NK-92 (cell line): ENCODE measurements around the gene ACE.
"Not testable (repeated sequence)": the region's sequence is repeated elsewhere in the genome, so short reads cannot be mapped to it uniquely, and the experiment has no call there.

Source experiments
- DNase-seq: peaks from one replicate; lab custom pipeline; 2025; ENCODE audit not compliant: unreplicated experiment; lab: John Stamatoyannopoulos, UW

ACE gene

GRCh38 chr17:63443053-63443452, 33.8 kb upstream of the ACE start:
- no peak for DNase-seq

GRCh38 chr17:63444457-63444856, 32.4 kb upstream of the ACE start:
- no peak for DNase-seq

- no peak for DNase-seq
These were observed 31.8 kb upstream of the ACE start for GRCh38 chr17:63445065-63445464.

GRCh38 chr17:63445571-63445953, 31.3 kb upstream of the ACE start:
- no peak for DNase-seq

GRCh38 chr17:63445954-63446752, 30.7 kb upstream of the ACE start, which contains the start of gene CYB561:
CYB561 (minus strand) TSS chr17:63446306; CDS start chr17:63437547, 8,759 bp downstream.
- no peak for DNase-seq

GRCh38 chr17:63446753-63447470, 29.9 kb upstream of the ACE start:
- no peak for DNase-seq

GRCh38 chr17:63447471-63448009, 29.3 kb upstream of the ACE start:
- no peak for DNase-seq

- DNase-seq = no peak
These were observed 28.2 kb upstream of the ACE start for GRCh38 chr17:63448655-63449054.

GRCh38 chr17:63450551-63450950, 26.3 kb upstream of the ACE start:
- DNase-seq = no peak

- no peak for DNase-seq
These were observed 25.7 kb upstream of the ACE start for GRCh38 chr17:63451150-63451549.

- DNase-seq = no peak
These were observed 24.6 kb upstream of the ACE start for GRCh38 chr17:63452046-63452961.

- DNase-seq = no peak
These were observed 23.8 kb upstream of the ACE start for GRCh38 chr17:63452962-63453551.

- DNase-seq = not testable (repeated sequence)
These were observed 22.5 kb upstream of the ACE start for GRCh38 chr17:63454357-63454756.

GRCh38 chr17:63454915-63455314, 21.9 kb upstream of the ACE start:
- no peak for DNase-seq

GRCh38 chr17:63455417-63455816, 21.4 kb upstream of the ACE start:
- no peak for DNase-seq

GRCh38 chr17:63458478-63458877, 18.4 kb upstream of the ACE start:
- DNase-seq = no peak

- DNase-seq = no peak
These were observed 16.8 kb upstream of the ACE start for GRCh38 chr17:63460018-63460417.

- DNase-seq = no peak
These were observed 13.1 kb upstream of the ACE start for GRCh38 chr17:63463771-63464170.

- DNase-seq = no peak
These were observed 12.1 kb upstream of the ACE start for GRCh38 chr17:63464691-63465236.

GRCh38 chr17:63468099-63468498, 8.8 kb upstream of the ACE start:
- DNase-seq = not testable (repeated sequence)
